Measurements from ENCODE around the gene DAP. TPM values are rescaled to one million over a fixed set of nuclear protein-coding genes. Genes with fewer than 3 reads are reported as not detected.
A peak's percentile ranks its signal among the peaks of the same experiment; 100 is the strongest.

The DAP gene
- polyA plus RNA-seq, 2 of the 4 experiments (the other 2 are of a cell fraction): 24.2 to 54.9 TPM

GRCh38 chr5:10658265-10658664 is 102.8 kb downstream of the DAP start:
- TF ChIP-seq HOXB13 (CRISPR knock-in tag; IDR thresholded peaks at IDR 0.05; ENCODE audit: low read depth) (no peak), KDM1A (IDR thresholded peaks at IDR 0.05; ENCODE audit: low read depth) (0 out of 2 replicates have a peak, but pooled peaks have one; percentile 24)
- DNase-seq (ENCODE audit: low read depth in 1 of 2, low spot score in 1 of 2) (no peak), ATAC-seq (no peak), FAIRE-seq (no peak)
- Histone ChIP-seq H3K4me1 (peaks cover 2% of the 10 kb centered on the region), H3K9me3 (no peaks in the 10 kb centered on the region), H3K4me2 (no peak overlapping the region), H3K27ac (no peak overlapping the region), H3K4me3 (no peak overlapping the region)
- 72% methylated on average over 4 of the region's 4 CpGs for WGBS (ENCODE audit: missing lambda C conversion rate)
- ChIA-PET CTCF (interaction anchor here (0.7 to 1.7 kb wide), 3 partner anchors 24 to 240 kb away, joined by 3 to 5 read pairs (median 5); no protein-coding TSS in a partner anchor), POLR2A (no interaction called here)

GRCh38 chr5:10655972-10656830 is 104.8 kb downstream of the DAP start:
- FAIRE-seq: no peak
- CTCF ChIA-PET: interaction anchor here (0.6 to 1.7 kb wide), 2 partner anchors 15 to 204 kb away, joined by 4 to 5 read pairs; no protein-coding TSS in a partner anchor
- no peak overlapping the region for H3K4me2 ChIP-seq

More at GRCh38 chr5:10655972-10656830, 104.8 kb downstream of the DAP start:
- DNase-seq (ENCODE audit: low read depth in 1 of 2, low spot score in 1 of 2) (no peak), ATAC-seq (no peak; a peak in 1 of 6 replicates)
- no peak for TF ChIP-seq ELK1 (IDR thresholded peaks at IDR 0.05; ENCODE audit: low read depth, low read length)
- no peak for TF ChIP-seq PBX3 (IDR thresholded peaks at IDR 0.05)
- TF ChIP-seq JUNB (IDR thresholded peaks at IDR 0.05): no peak
- TF ChIP-seq CHD4 (IDR thresholded peaks at IDR 0.05; ENCODE audit: borderline replicate concordance): no peak
- TF ChIP-seq POLR2A (IDR thresholded peaks at IDR 0.05; ENCODE audit: low read length): no peak
- TF ChIP-seq CTCF (IDR thresholded peaks at IDR 0.05): no peak
- no peak for TF ChIP-seq GATA3 (IDR thresholded peaks at IDR 0.05; ENCODE audit: borderline replicate concordance)
- TF ChIP-seq EP300 (IDR thresholded peaks at IDR 0.05): no peak
- TF ChIP-seq NFE2L2 (conservative IDR thresholded peaks at IDR 0.05; ENCODE audit: low read length): no peak
- TF ChIP-seq BCL3 (IDR thresholded peaks at IDR 0.05): no peak
- no peak for TF ChIP-seq E2F6 (IDR thresholded peaks at IDR 0.05; ENCODE audit: borderline replicate concordance, low read depth)
- no peak for TF ChIP-seq HOXB13 (CRISPR knock-in tag; IDR thresholded peaks at IDR 0.05; ENCODE audit: low read depth)
- TF ChIP-seq BHLHE40 (IDR thresholded peaks at IDR 0.05; ENCODE audit: low read depth, low read length): no peak
- no peak for TF ChIP-seq FOSL2 (IDR thresholded peaks at IDR 0.05)
- TF ChIP-seq FOSL2 (CRISPR knock-in tag; IDR thresholded peaks at IDR 0.05): no peak
- TF ChIP-seq ZFP36 (IDR thresholded peaks at IDR 0.05; ENCODE audit: borderline replicate concordance, partially characterized antibody): no peak
- TF ChIP-seq MYC (IDR thresholded peaks at IDR 0.05; ENCODE audit: borderline replicate concordance, low read length): no peak
- TF ChIP-seq PHF8 (IDR thresholded peaks at IDR 0.05; ENCODE audit: borderline replicate concordance, low read depth): no peak
- no peak for TF ChIP-seq ZC3H11A (IDR thresholded peaks at IDR 0.05)
- no peak for TF ChIP-seq TFCP2L1 (CRISPR knock-in tag; IDR thresholded peaks at IDR 0.05)
- Histone ChIP-seq H3K27ac (no peak overlapping the region), H3K9me3 (no peaks in the 10 kb centered on the region), H3K4me1 (no peaks in the 10 kb centered on the region), H3K4me3 (no peak overlapping the region)
- POLR2A ChIA-PET: no interaction called here
- 83% methylated on average over 17 of the region's 18 CpGs for WGBS (ENCODE audit: missing lambda C conversion rate)

Measured in A549 (cell line).